ENCODE measurements around the gene SAMD13. TPM values are rescaled to one million over a fixed set of nuclear protein-coding genes. Genes with fewer than 3 reads are reported as not detected.

SAMD13 gene
- total RNA-seq, 1 donor from 2014 or later: 0.92 TPM

DNA sequence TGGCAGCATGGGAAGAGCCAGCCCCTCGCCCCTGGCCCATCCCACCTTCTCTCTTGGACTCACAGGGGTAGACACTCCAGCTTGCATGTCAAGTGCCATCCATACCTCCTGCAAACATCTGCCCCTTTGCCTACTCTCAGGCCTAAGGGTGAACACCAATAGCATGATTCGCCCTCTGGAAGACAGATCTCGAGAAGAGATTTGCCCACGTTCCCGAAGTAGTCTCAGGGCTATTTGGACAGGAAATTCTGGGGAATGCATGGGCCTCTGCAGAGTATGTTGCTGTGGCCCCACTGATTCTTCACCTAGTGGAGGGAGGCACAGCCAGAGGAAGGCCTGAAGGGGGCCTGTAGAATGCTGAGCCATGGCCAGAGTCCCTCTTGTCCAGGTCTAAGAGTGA is 66.9 kb downstream of the SAMD13 start:
- TF ChIP-seq, protein P1, sequence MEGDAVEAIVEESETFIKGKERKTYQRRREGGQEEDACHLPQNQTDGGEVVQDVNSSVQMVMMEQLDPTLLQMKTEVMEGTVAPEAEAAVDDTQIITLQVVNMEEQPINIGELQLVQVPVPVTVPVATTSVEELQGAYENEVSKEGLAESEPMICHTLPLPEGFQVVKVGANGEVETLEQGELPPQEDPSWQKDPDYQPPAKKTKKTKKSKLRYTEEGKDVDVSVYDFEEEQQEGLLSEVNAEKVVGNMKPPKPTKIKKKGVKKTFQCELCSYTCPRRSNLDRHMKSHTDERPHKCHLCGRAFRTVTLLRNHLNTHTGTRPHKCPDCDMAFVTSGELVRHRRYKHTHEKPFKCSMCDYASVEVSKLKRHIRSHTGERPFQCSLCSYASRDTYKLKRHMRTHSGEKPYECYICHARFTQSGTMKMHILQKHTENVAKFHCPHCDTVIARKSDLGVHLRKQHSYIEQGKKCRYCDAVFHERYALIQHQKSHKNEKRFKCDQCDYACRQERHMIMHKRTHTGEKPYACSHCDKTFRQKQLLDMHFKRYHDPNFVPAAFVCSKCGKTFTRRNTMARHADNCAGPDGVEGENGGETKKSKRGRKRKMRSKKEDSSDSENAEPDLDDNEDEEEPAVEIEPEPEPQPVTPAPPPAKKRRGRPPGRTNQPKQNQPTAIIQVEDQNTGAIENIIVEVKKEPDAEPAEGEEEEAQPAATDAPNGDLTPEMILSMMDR (IDR thresholded peaks at IDR 0.05): no peak
- Mint-ChIP-seq H3K4me1 (ENCODE audit: low read depth) (peaks cover 15% of the 10 kb centered on the region), H3K4me3 (ENCODE audit: unreplicated experiment) (no peak overlapping the region), H3K36me3 (ENCODE audit: low read depth) (no peaks in the 10 kb centered on the region), H3K27me3 (ENCODE audit: low read depth) (no peaks in the 10 kb centered on the region), H3K27ac (ENCODE audit: unreplicated experiment) (no peak overlapping the region), H3K9me3 (ENCODE audit: low read depth) (peaks cover 6% of the 10 kb centered on the region)
- no peak for DNase-seq (ENCODE audit: low spot score)

DNA sequence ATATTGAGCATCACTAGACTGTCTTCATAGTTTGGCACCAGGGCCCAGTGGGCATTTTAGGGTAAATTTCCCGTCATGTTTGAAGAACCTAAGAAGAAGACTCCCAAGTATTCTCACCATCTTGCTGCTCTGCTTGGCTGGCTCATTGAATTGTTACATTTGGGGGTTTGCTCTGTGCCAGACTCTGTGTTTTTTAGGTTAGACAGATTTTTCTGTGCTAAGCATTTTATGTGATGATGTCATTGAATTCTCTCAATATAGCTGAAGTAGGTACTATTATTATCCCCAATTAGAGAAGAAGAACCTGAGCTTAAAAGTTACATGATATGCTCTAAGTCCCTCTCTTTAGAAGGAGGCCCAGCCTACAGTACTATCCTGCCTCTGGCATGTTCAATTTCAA is 68.8 kb downstream of the SAMD13 start:
- Mint-ChIP-seq H3K27me3 (ENCODE audit: low read depth) (no peaks in the 10 kb centered on the region), H3K4me1 (ENCODE audit: low read depth) (peaks cover 18% of the 10 kb centered on the region), H3K36me3 (ENCODE audit: low read depth) (no peaks in the 10 kb centered on the region), H3K9me3 (ENCODE audit: low read depth) (peaks cover 6% of the 10 kb centered on the region), H3K27ac (ENCODE audit: unreplicated experiment) (no peak overlapping the region), H3K4me3 (ENCODE audit: unreplicated experiment) (no peak overlapping the region)
- TF ChIP-seq, protein P1 (IDR thresholded peaks at IDR 0.05): no peak
- no peak for DNase-seq (ENCODE audit: low spot score)

DNA sequence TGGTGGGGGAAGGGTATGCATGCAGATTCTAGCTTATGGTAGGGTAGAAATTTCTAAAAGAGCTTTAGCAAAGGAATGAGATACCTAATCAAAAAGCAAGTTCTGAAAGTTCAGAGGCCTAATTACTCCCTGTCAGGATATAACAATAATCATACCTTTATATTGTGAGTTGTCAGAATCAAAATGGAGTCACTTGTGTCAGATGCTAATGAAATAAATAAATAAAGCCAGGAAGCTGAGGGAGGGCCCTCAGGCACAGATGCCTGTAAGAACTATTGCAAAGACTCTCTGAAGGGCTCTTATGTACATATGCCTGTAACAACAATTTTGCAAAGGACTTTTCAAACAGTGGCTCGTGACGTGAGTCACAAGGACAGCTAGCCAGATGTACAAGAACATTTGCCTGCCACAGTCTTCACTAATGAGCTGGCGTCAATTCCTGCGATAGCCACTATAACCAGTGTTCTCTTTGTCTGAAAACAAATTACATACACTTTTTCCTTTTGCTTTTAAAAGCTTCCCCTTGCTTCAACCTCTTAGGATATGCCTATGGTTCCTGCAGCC is 69.4 kb downstream of the SAMD13 start:
- Mint-ChIP-seq H3K4me1 (ENCODE audit: low read depth) (peaks cover 13% of the 10 kb centered on the region), H3K27me3 (ENCODE audit: low read depth) (no peaks in the 10 kb centered on the region), H3K27ac (ENCODE audit: unreplicated experiment) (no peak overlapping the region), H3K36me3 (ENCODE audit: low read depth) (no peaks in the 10 kb centered on the region), H3K4me3 (ENCODE audit: unreplicated experiment) (no peak overlapping the region), H3K9me3 (ENCODE audit: low read depth) (peaks cover 6% of the 10 kb centered on the region)
- TF ChIP-seq, protein P1 (IDR thresholded peaks at IDR 0.05): no peak
- no peak for DNase-seq (ENCODE audit: low spot score)

DNA sequence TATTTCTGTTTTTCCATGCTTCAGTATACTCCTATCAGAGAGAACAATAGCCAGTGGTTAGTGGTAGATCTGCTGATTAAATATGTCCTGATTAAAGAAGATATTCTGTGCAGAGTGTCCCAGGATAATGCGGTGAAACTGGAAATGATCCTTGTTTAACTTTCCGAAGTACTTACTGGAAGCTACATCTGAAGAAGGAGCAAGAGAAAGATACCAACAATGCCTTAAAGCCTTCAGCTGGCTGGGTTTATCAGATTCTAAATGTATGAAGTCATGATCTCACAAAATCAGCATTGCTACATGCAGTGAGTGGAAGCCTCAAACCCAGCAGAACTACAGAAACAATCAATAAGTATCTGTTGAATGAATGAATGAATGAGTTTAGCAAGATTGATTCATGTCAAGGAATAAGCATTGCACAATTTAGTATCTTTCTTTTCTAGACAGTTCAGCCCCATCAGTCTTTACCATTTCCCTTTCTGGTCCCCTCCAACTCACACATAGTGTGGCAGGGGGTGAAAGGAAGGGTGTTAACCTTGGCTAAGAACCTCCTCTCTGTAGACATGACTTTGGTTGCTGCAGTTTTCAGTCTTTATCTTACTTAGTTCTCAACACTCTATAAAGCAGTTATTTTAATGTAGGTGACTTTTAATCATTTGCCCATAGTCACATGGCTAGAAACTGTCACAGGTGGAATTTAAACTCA is 72.1 kb downstream of the SAMD13 start:
- Mint-ChIP-seq H3K4me1 (ENCODE audit: low read depth) (peaks cover 6% of the 10 kb centered on the region), H3K27ac (ENCODE audit: unreplicated experiment) (no peak overlapping the region), H3K36me3 (ENCODE audit: low read depth) (no peaks in the 10 kb centered on the region), H3K9me3 (ENCODE audit: low read depth) (no peaks in the 10 kb centered on the region), H3K4me3 (ENCODE audit: unreplicated experiment) (no peak overlapping the region), H3K27me3 (ENCODE audit: low read depth) (no peaks in the 10 kb centered on the region)
- DNase-seq (ENCODE audit: low spot score): no peak
- TF ChIP-seq, protein P1 (IDR thresholded peaks at IDR 0.05): no peak

DNA sequence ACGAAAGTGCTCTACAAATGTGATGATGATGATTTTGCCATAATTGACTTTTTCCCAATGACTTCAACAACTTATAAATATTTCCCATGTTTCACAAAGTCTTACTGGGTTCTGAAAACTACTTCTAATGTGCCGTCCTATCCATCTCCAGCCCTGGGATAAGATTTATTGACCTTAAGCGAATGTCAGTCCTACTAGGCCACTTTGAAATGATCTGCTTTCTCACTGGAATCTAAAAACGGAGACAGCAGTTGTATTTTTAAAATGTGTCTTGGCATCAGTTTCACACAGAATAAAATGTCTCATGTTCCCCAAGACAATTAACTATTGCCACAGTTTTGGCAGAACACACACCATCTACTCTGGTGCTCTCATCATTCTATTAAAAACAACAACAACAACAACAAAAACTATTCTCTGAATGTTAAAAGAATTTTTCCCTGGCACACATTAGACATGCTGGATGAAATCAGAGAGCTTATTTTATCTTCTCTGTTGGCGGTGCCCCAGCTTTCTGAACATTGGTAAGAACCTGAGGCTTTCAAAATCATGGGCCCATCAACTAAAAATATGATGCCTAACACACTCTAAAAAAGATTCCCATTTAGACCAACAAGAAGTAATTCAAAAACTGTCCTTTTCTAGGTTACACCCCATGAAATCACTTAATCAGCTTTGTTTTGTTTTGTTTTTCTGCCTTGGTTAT is 73.6 kb downstream of the SAMD13 start:
- H3K4me1 Mint-ChIP-seq (ENCODE audit: low read depth): peaks cover 6% of the 10 kb centered on the region
- no peak for DNase-seq (ENCODE audit: low spot score)

More for the DNA sequence above, 73.6 kb downstream of the SAMD13 start:
- H3K9me3 Mint-ChIP-seq (ENCODE audit: low read depth): no peaks in the 10 kb centered on the region
- TF ChIP-seq, protein P1 (IDR thresholded peaks at IDR 0.05): no peak
- H3K4me3 Mint-ChIP-seq (ENCODE audit: unreplicated experiment): no peak overlapping the region
- no peaks in the 10 kb centered on the region for H3K27me3 Mint-ChIP-seq (ENCODE audit: low read depth)
- H3K36me3 Mint-ChIP-seq (ENCODE audit: low read depth): no peaks in the 10 kb centered on the region
- H3K27ac Mint-ChIP-seq (ENCODE audit: unreplicated experiment): no peak overlapping the region
